GM23338 (cell line): ENCODE data around the gene CCNG2. TPM values are rescaled to one million over a fixed set of nuclear protein-coding genes. Genes with fewer than 3 reads are reported as not detected.

Experiments
- ATAC-seq: fragments of 200-7000 bp; cut with Tn5 transposase; 3 replicates; pipeline ENCODE4 v1.9.1; 2020
- DNase-seq: peaks from one replicate; pipeline ENCODE4 v3.0.0-alpha.2; 2015; ENCODE audit warnings: low spot score
- H2AFZ ChIP-seq: fragments of 200-600 bp; sonication (generic); 2 replicates; pipeline ENCODE4 v1.8.0; 2016; ENCODE audit warnings: antibody characterized with exemption, mild to moderate bottlenecking, moderate library complexity
- H3F3A ChIP-seq: fragments of 200-600 bp; sonication (generic); replicated peaks from 2 replicates; pipeline ENCODE4 v1.8.0; 2017; ENCODE audit warnings: antibody characterized with exemption, mixed run types, low read depth
- H3K27ac ChIP-seq: fragments of 200-600 bp; sonication (generic); 2 replicates; pipeline ENCODE4 v1.6.1; 2016; ENCODE audit warnings: low read depth
- H3K27me3 ChIP-seq: fragments of 200-600 bp; sonication (generic); 2 replicates; pipeline ENCODE4 v1.8.0; 2016; ENCODE audit warnings: mild to moderate bottlenecking, mixed run types, moderate library complexity; ENCODE audit not compliant: insufficient read depth
- H3K36me3 ChIP-seq: fragments of 200-600 bp; sonication (generic); 2 replicates; pipeline ENCODE4 v1.8.0; 2016; ENCODE audit warnings: mild to moderate bottlenecking; ENCODE audit not compliant: insufficient read depth
- H3K4me1 ChIP-seq: fragments of 200-600 bp; sonication (generic); 2 replicates; pipeline ENCODE4 v1.8.0; 2016; ENCODE audit warnings: mild to moderate bottlenecking, moderate library complexity; ENCODE audit not compliant: insufficient read depth
- H3K4me2 ChIP-seq: fragments of 200-600 bp; sonication (generic); 2 replicates; pipeline ENCODE4 v1.7.1; 2017; ENCODE audit warnings: mixed run types
- H3K4me3 ChIP-seq: fragments of 200-600 bp; sonication (generic); 2 replicates; pipeline ENCODE4 v1.6.1; 2016; ENCODE audit warnings: mixed run types
- H3K79me2 ChIP-seq: fragments of 200-600 bp; sonication (generic); replicated peaks from 2 replicates; pipeline ENCODE4 v1.8.0; 2017; ENCODE audit warnings: mild to moderate bottlenecking; ENCODE audit not compliant: insufficient read depth
- H3K9me2 ChIP-seq: fragments of 200-600 bp; sonication (generic); 2 replicates; pipeline ENCODE4 v1.8.0; 2017; ENCODE audit not compliant: insufficient read depth
- H4K20me1 ChIP-seq: fragments of 200-600 bp; sonication (generic); replicated peaks from 2 replicates; pipeline ENCODE4 v1.8.0; 2017; ENCODE audit warnings: mild to moderate bottlenecking; ENCODE audit not compliant: insufficient read depth
- H3K27ac Mint-ChIP-seq: 2 replicates; pipeline ENCODE4 v1.8.0; 2020; ENCODE audit warnings: inconsistent platforms, mild to moderate bottlenecking, moderate library complexity, mixed read lengths
- H3K27me3 Mint-ChIP-seq: 3 replicates; pipeline ENCODE4 v1.8.0; 2022; ENCODE audit warnings: low read depth, mild to moderate bottlenecking, moderate library complexity, mixed read lengths, inconsistent platforms; ENCODE audit not compliant: insufficient read depth, poor library complexity
- H3K36me3 Mint-ChIP-seq: 3 replicates; pipeline ENCODE4 v1.8.0; 2021; ENCODE audit warnings: low read depth, mild to moderate bottlenecking, inconsistent platforms, moderate library complexity, mixed read lengths
- H3K4me1 Mint-ChIP-seq: 3 replicates; pipeline ENCODE4 v1.8.0; 2020; ENCODE audit warnings: mild to moderate bottlenecking, inconsistent platforms, mixed read lengths
- H3K4me3 Mint-ChIP-seq: 3 replicates; pipeline ENCODE4 v1.8.0; 2021; ENCODE audit warnings: moderate library complexity, mild to moderate bottlenecking, inconsistent platforms, mixed read lengths
- H3K9me3 Mint-ChIP-seq: 3 replicates; pipeline ENCODE4 v1.8.0; 2020; ENCODE audit warnings: moderate library complexity, mild to moderate bottlenecking, inconsistent platforms, mixed read lengths
- REST ChIP-seq: IDR thresholded peaks from one replicate; pipeline ENCODE4 v1.6.1; 2018; ENCODE audit warnings: antibody characterized with exemption; ENCODE audit not compliant: unreplicated experiment
- ZNF462 ChIP-seq: fragments of 250-450 bp; sonication (Bioruptor Pico); IDR thresholded peaks from 2 replicates; pipeline ENCODE4 v1.5.0; 2020; ENCODE audit warnings: mild to moderate bottlenecking, moderate library complexity
- polyA plus RNA-seq: library from polyadenylated mRNA; unstranded; fragments of >200 nt; fragmentation: Nextera tagmentation; extraction: Ambion mirVana; gene quantifications from 2 replicates; pipeline ENCODE4 v1.2.1, GENCODE V29; 2016
- total RNA-seq: library from RNA; depleted of rRNA; stranded (reverse); fragments of >200 nt; shearing (Covaris generic); gene quantifications from 2 replicates; pipeline ENCODE4 v1.2.3, GENCODE V29; 2014

Gene CCNG2
- total and polyA plus RNA-seq, 2 experiments from 2014 or later: 7.1 to 16.5 TPM

GRCh38 chr4:77127837-77128621, 29.0 kb upstream of the CCNG2 start (continued):
- TF ChIP-seq ZNF462 (CRISPR knock-in tag): no peak

GRCh38 chr4:77132652-77133312, 24.2 kb upstream of the CCNG2 start:
- Histone ChIP-seq H3K4me1 (no peaks in the 10 kb centered on the region), H3K9me2 (no peaks in the 10 kb centered on the region; the same call in 1 of the 2 replicates), H3K79me2 (no peaks in the 10 kb centered on the region), H4K20me1 (no peaks in the 10 kb centered on the region), H3K27me3 (no peaks in the 10 kb centered on the region), H2AFZ (no peak overlapping the region), H3K4me3 (no peak overlapping the region), H3F3A (0 out of 2 replicates have a peak, but pooled peaks cover 3% of the 10 kb centered on the region), H3K4me2 (no peak overlapping the region), H3K36me3 (no peaks in the 10 kb centered on the region; the same call in 1 of the 2 replicates), H3K27ac (no peak overlapping the region)
- Mint-ChIP-seq H3K9me3 (peaks cover 3% of the 10 kb centered on the region; the same call in 1 of the 3 replicates), H3K4me3 (no peak overlapping the region), H3K27ac (no peak overlapping the region), H3K36me3 (no peaks in the 10 kb centered on the region), H3K4me1 (peaks cover 5% of the 10 kb centered on the region), H3K27me3 (peaks cover 4% of the 10 kb centered on the region)
- DNase-seq: no peak
- no peak for ATAC-seq
- no peak for TF ChIP-seq REST
- no peak for TF ChIP-seq ZNF462 (CRISPR knock-in tag)
